ENCODE measurements around the gene SLC25A12.
"Not testable (repeated sequence)": the region's sequence is repeated elsewhere in the genome, so short reads cannot be mapped to it uniquely, and the experiment has no call there.

Gene SLC25A12

GRCh38 chr2:171788316-171788993 lies 105.6 kb downstream of the SLC25A12 start:
- no peak for DNase-seq

GRCh38 chr2:171787333-171788072 lies 106.5 kb downstream of the SLC25A12 start:
- no peak for DNase-seq

GRCh38 chr2:171785450-171785849 lies 108.6 kb downstream of the SLC25A12 start:
- no peak for DNase-seq

GRCh38 chr2:171778515-171778914 lies 115.5 kb downstream of the SLC25A12 start:
- no peak for DNase-seq

GRCh38 chr2:171774581-171774980 lies 119.5 kb downstream of the SLC25A12 start:
- DNase-seq, result not testable (repeated sequence)

GRCh38 chr2:171772373-171772772 lies 121.7 kb downstream of the SLC25A12 start:
- no peak for DNase-seq

- no peak for DNase-seq
These were observed 122.6 kb downstream of the SLC25A12 start for GRCh38 chr2:171771463-171771862.

GRCh38 chr2:171763602-171764001 lies 130.4 kb downstream of the SLC25A12 start:
- DNase-seq, result no peak

- DNase-seq, result no peak
These were observed 131.0 kb downstream of the SLC25A12 start for GRCh38 chr2:171762879-171763573.

- not testable (repeated sequence) for DNase-seq
These were observed 132.9 kb downstream of the SLC25A12 start for GRCh38 chr2:171761176-171761575.

GRCh38 chr2:171758762-171759161 lies 135.3 kb downstream of the SLC25A12 start:
- DNase-seq, result not testable (repeated sequence)

GRCh38 chr2:171754254-171754939 lies 139.6 kb downstream of the SLC25A12 start:
- no peak for DNase-seq

GRCh38 chr2:171747371-171747770 lies 146.7 kb downstream of the SLC25A12 start:
- DNase-seq, result no peak

- no peak for DNase-seq
These were observed 148.2 kb downstream of the SLC25A12 start for GRCh38 chr2:171745806-171746205.

GRCh38 chr2:171745141-171745540 lies 148.9 kb downstream of the SLC25A12 start:
- no peak for DNase-seq

- no peak for DNase-seq
These were observed 151.3 kb downstream of the SLC25A12 start for GRCh38 chr2:171742760-171743159.

- DNase-seq, result no peak
These were observed 152.9 kb downstream of the SLC25A12 start for GRCh38 chr2:171741189-171741588.

- DNase-seq, result no peak
These were observed 157.9 kb downstream of the SLC25A12 start for GRCh38 chr2:171735991-171736710.
